HepG2 (cell line): ENCODE measurements around the gene MRPL14. TPM values are rescaled to one million over a fixed set of nuclear protein-coding genes. Genes with fewer than 3 reads are reported as not detected.
A peak's percentile ranks its signal among the peaks of the same experiment; 100 is the strongest.

Source experiments
- ARID2 ChIP-seq: sonication (generic); formaldehyde crosslinking; IDR thresholded peaks from 2 replicates; pipeline ENCODE4 v1.8.1; 2022; ENCODE audit warnings: mild to moderate bottlenecking, missing genetic modification reagents, borderline replicate concordance
- ARID5B ChIP-seq: IDR thresholded peaks from 2 replicates; pipeline ENCODE4 v1.4.0; 2020; ENCODE audit warnings: mild to moderate bottlenecking, missing genetic modification reagents
- DPF2 ChIP-seq: sonication (generic); formaldehyde crosslinking; IDR thresholded peaks from 2 replicates; pipeline ENCODE4 v1.4.0; 2020; ENCODE audit warnings: mild to moderate bottlenecking, low read depth, missing genetic modification reagents, borderline replicate concordance
- ESRRA ChIP-seq: sonication (generic); formaldehyde crosslinking; IDR thresholded peaks from 2 replicates; pipeline ENCODE4 v1.5.1; 2020; ENCODE audit warnings: mild to moderate bottlenecking, low read depth, missing genetic modification reagents
- FOSL2 ChIP-seq: sonication (generic); formaldehyde crosslinking; IDR thresholded peaks from 2 replicates; pipeline ENCODE4 v1.4.0; 2020; ENCODE audit warnings: missing genetic modification reagents
- HNF1B ChIP-seq: sonication (generic); formaldehyde crosslinking; IDR thresholded peaks from 2 replicates; pipeline ENCODE4 v1.5.1; 2020; ENCODE audit warnings: mild to moderate bottlenecking, moderate library complexity, missing genetic modification reagents
- SIN3A ChIP-seq: IDR thresholded peaks from 2 replicates; pipeline ENCODE4 v1.6.1; 2011; ENCODE audit warnings: low read depth, mild to moderate bottlenecking, control low read depth, low read length, borderline replicate concordance
- SKIL ChIP-seq: sonication (generic); formaldehyde crosslinking; IDR thresholded peaks from 2 replicates; pipeline ENCODE4 v1.8.0; 2022; ENCODE audit warnings: missing genetic modification reagents, mild to moderate bottlenecking, moderate library complexity, borderline replicate concordance
- SNAPC4 ChIP-seq: sonication (generic); formaldehyde crosslinking; IDR thresholded peaks from 2 replicates; pipeline ENCODE4 v1.4.0; 2020; ENCODE audit warnings: mild to moderate bottlenecking, missing genetic modification reagents
- ZMAT3 ChIP-seq: sonication (generic); formaldehyde crosslinking; conservative IDR thresholded peaks from 2 replicates; pipeline ENCODE4 v1.7.0; 2021; ENCODE audit warnings: missing genetic modification reagents
- ZMYM4 ChIP-seq: sonication (generic); formaldehyde crosslinking; IDR thresholded peaks from 2 replicates; pipeline ENCODE4 v1.8.1; 2023; ENCODE audit warnings: mild to moderate bottlenecking, missing genetic modification reagents
- ZNF691 ChIP-seq: sonication (generic); formaldehyde crosslinking; IDR thresholded peaks from 2 replicates; pipeline ENCODE4 v1.4.0; 2020; ENCODE audit warnings: missing genetic modification reagents, low read depth, mild to moderate bottlenecking, borderline replicate concordance
- ZNF772 ChIP-seq: sonication (generic); formaldehyde crosslinking; IDR thresholded peaks from 2 replicates; pipeline ENCODE4 v1.5.0; 2020; ENCODE audit warnings: mild to moderate bottlenecking, missing genetic modification reagents
- ZSCAN31 ChIP-seq: sonication (generic); formaldehyde crosslinking; IDR thresholded peaks from 2 replicates; pipeline ENCODE4 v1.5.0; 2020; ENCODE audit warnings: low read depth, mild to moderate bottlenecking, missing genetic modification reagents
- polyA plus RNA-seq, 8 experiments: library from polyadenylated mRNA; depleted of rRNA in 3 of 8; stranded (reverse) in 7 of 8; unstranded in 1 of 8; fragments of >200 nt; fragmentation: Illumina TruSeq in 4 of 8; extraction: Trizol in 4 of 8; gene quantifications; 2 replicates each; pipeline versions ENCODE4 v1.2.1 to v1.2.3, GENCODE V29; 2011 to 2016; ENCODE audit warnings: low read depth in 4 of 8, missing spikeins in 1 of 8, mixed read lengths in 1 of 8; ENCODE audit not compliant: insufficient read depth in 1 of 8
- total RNA-seq, 5 experiments: library from RNA; depleted of rRNA; stranded (reverse); fragments of >200 nt; fragmentation: Illumina TruSeq; extraction: Trizol; gene quantifications; 2 replicates each; pipeline ENCODE4 v1.2.3, GENCODE V29; 2016; ENCODE audit warnings: low read depth in 1 of 5

MRPL14 gene
- total and polyA plus RNA-seq, 2 of the 13 experiments (the other 11 are each of a cell fraction or from before 2014, with no cell fraction given), result 157 to 178 TPM

- TF ChIP-seq DPF2, result peak; percentile 9; the same call in 1 of the 2 replicates
- TF ChIP-seq ZMAT3, result no peak
- TF ChIP-seq ARID5B (CRISPR knock-in tag), result peak; percentile 68
- 0 out of 2 replicates have a peak, but pooled peaks have one; percentile 42 for TF ChIP-seq SIN3A
- TF ChIP-seq ZSCAN31 (CRISPR knock-in tag), result peak; percentile 55; the same call in 1 of the 2 replicates
- TF ChIP-seq ZMYM4 (CRISPR knock-in tag), result peak; percentile 59; the same call in 1 of the 2 replicates
- TF ChIP-seq ZNF772 (CRISPR knock-in tag), result peak; percentile 32; the same call in 1 of the 2 replicates
- TF ChIP-seq FOSL2 (CRISPR knock-in tag), result 0 out of 2 replicates have a peak, but pooled peaks have one; percentile 5
- peak; percentile 58; the same call in 1 of the 2 replicates for TF ChIP-seq HNF1B (CRISPR knock-in tag)
- TF ChIP-seq SKIL, result peak; percentile 26; the same call in 1 of the 2 replicates
- TF ChIP-seq SNAPC4 (CRISPR knock-in tag), result no peak
- TF ChIP-seq ARID2 (CRISPR knock-in tag), result no peak
- peak; percentile 82; the same call in 1 of the 2 replicates for TF ChIP-seq ESRRA (CRISPR knock-in tag)
- TF ChIP-seq ZNF691 (CRISPR knock-in tag), result 0 out of 2 replicates have a peak, but pooled peaks have one; percentile 29
Observed at GRCh38 chr6:44078219-44078826, 48.9 kb downstream of the MRPL14 start (continued).
